Activated CD4-positive, alpha-beta T cell treated with anti-CD3 and anti-CD28 coated beads for 48 hours (primary cell): Measurements from ENCODE around the gene SPI1.

Experiments used
- DNase-seq: peaks from one replicate; pipeline ENCODE4 v3.0.0-alpha.2; 2020

SPI1 gene

GRCh38 chr11:47406896-47407745 is 28.8 kb upstream of the SPI1 start:
- no peak for DNase-seq

GRCh38 chr11:47403571-47403970 is 25.2 kb upstream of the SPI1 start:
- no peak for DNase-seq

GRCh38 chr11:47403135-47403534 is 24.8 kb upstream of the SPI1 start:
- no peak for DNase-seq

GRCh38 chr11:47400768-47401279 is 22.5 kb upstream of the SPI1 start:
- DNase-seq = no peak

- DNase-seq = no peak
These were observed 21.8 kb upstream of the SPI1 start for GRCh38 chr11:47399860-47400767.

GRCh38 chr11:47398551-47398950 is 20.2 kb upstream of the SPI1 start:
- DNase-seq = no peak

- no peak for DNase-seq
These were observed 19.7 kb upstream of the SPI1 start for GRCh38 chr11:47398011-47398410.

- DNase-seq = no peak
These were observed 17.6 kb upstream of the SPI1 start for GRCh38 chr11:47396049-47396320.

- no peak for DNase-seq
These were observed 17.1 kb upstream of the SPI1 start for GRCh38 chr11:47395223-47396048.

GRCh38 chr11:47394322-47395222 is 16.2 kb upstream of the SPI1 start:
- DNase-seq = peak; percentile 72

- DNase-seq = no peak
These were observed 15.6 kb upstream of the SPI1 start for GRCh38 chr11:47394050-47394321.

- DNase-seq = no peak
These were observed 15.1 kb upstream of the SPI1 start for GRCh38 chr11:47393163-47394049.

- DNase-seq = no peak
These were observed 14.3 kb upstream of the SPI1 start for GRCh38 chr11:47392546-47393162.

GRCh38 chr11:47391711-47392432 is 13.5 kb upstream of the SPI1 start:
- no peak for DNase-seq

GRCh38 chr11:47391077-47391583 is 12.8 kb upstream of the SPI1 start:
- no peak for DNase-seq

GRCh38 chr11:47390422-47390760 is 12.0 kb upstream of the SPI1 start:
- no peak for DNase-seq

GRCh38 chr11:47389577-47390421 is 11.5 kb upstream of the SPI1 start:
- DNase-seq = no peak

- DNase-seq = no peak
These were observed 10.6 kb upstream of the SPI1 start for GRCh38 chr11:47388697-47389576.
